Endometrial microvascular endothelial cells (primary cell): ENCODE measurements around the gene OR10A6. TPM values are rescaled to one million over a fixed set of nuclear protein-coding genes. Genes with fewer than 3 reads are reported as not detected.

Experiments used
- in situ Hi-C: cut with HindIII; loops from 2 replicates; pipeline ENCODE4 v1.10.0; 2017; ENCODE audit warnings: low sequenced_read_pairs, low pct_unique_long_range_greater_than_20kb; ENCODE audit errors: inconsistent ontology term
- total RNA-seq: library from RNA; depleted of rRNA; stranded (reverse); fragments of >200 nt; gene quantifications from one replicate; pipeline ENCODE4 v1.2.3, GENCODE V29; 2015; ENCODE audit errors: inconsistent ontology term

Gene OR10A6, protein sequence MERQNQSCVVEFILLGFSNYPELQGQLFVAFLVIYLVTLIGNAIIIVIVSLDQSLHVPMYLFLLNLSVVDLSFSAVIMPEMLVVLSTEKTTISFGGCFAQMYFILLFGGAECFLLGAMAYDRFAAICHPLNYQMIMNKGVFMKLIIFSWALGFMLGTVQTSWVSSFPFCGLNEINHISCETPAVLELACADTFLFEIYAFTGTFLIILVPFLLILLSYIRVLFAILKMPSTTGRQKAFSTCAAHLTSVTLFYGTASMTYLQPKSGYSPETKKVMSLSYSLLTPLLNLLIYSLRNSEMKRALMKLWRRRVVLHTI
- total RNA-seq: not detected

DNA sequence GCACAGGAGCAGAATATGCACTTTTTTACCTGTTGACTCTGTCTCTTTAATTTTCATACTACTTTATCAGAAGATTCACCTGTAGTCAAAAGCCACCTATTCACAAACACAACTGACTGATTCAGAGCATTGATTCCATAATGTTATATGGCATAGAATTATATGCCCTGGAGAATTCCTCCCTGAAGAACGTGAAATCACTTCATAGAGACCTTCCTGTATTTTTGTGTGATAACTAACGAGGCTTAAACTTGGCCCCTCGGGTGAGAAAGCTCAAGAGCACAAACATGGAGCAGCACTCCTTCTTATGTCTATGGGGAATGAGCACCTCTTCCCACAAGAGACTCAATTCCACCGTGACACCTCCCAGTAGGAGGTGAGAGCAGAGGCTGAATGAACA is at the start of gene OR10A6:
OR10A6 (minus strand) TSS at position 101 of the 400 bp plus-strand sequence. CDS start 2,606 bp downstream, outside the sequence.
- in situ Hi-C loops: no loop called here

DNA sequence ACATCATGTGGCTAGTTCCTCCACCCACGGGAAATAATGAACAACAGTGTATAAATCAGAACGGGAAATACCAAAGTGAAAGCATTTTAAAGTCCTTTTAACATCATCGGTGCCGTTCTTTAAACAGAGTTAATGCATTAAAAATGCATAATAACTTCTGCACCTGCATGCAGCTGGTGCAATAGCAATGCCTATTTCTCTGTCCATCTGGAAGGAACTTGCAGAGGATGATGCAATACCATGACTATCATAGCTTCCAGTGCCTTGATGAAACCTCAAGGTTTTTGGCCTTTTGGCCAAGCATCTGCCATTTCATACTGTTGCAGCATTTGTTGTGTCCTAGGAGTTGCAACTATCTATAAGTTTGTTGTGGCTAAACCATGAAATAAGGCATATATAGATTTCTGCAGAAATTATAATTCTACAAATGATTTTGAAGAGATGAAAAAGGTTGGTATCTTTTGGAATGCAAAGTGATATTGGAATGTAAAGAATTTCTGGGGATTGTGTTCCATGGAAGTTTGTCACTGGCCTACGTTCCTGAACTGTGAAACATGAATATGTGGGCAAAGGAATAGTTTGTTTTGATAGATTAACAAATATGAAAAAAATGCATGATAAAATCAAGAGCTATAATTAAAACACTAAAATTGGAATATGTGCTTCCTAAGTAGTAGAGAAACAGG is 46.3 kb upstream of the OR10A6 start:
- in situ Hi-C loops: loop anchor here (25.0 kb wide), 1 partner anchor 90 kb away; no protein-coding TSS in a partner anchor

DNA sequence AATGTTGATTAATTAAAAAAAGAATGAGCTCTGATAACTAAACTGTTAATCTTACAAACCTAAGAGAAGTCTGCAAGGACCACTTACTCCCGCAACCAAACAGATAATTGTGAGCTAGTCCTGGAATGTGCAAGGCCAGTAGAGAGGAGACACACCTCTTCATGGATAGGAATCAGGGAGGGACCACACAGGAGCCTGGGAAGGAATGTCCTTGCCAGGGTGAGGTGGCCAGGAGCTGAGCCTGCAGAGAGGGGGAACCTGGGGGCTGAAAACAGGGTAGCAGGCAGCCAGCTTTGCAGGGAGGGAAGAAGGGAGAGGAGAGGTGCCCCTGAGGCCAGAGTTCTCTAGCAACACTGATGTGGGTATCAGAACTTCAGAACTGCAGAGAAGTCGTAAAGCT is 43.6 kb upstream of the OR10A6 start:
- in situ Hi-C loops: loop anchor here (25.0 kb wide), 1 partner anchor 87 kb away; no protein-coding TSS in a partner anchor

DNA sequence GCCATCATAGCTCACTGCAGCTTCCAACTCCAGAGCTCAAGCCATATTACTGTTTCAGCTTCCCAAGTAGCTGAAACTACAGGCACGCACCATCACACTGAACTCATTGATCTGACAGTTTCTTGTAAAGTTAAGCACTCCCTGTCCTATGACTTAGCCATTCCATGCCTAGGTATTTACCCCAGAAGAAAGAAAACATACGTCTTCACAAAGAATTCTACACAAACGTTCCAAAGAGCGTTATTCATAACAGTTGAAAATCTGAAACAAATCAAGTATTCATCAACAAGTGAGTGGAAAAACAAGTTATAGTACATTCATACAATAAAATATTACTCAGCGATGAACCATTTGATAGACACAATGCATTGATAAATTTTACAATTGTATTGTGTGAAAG is 41.9 kb upstream of the OR10A6 start:
- in situ Hi-C loops: no loop called here

DNA sequence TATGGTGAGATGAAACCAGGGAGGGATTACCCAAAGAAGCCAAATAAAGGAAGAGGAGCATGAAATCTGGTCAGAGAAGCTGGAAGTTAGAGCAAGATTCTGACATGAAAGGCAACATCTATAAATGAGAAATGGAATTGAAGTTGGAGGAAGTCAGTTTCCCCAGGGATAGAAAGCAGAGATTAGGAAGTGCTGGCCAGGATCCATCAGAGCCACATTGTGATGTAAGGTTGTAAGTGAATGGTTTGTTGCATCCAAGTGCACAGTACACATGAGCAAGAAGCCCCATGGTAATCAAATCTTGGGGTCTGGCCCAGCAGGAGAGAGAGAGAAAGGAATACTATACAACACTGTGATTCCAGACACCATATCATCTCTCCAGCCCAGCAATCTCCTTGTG is 40.8 kb upstream of the OR10A6 start:
- in situ Hi-C loops: no loop called here

DNA sequence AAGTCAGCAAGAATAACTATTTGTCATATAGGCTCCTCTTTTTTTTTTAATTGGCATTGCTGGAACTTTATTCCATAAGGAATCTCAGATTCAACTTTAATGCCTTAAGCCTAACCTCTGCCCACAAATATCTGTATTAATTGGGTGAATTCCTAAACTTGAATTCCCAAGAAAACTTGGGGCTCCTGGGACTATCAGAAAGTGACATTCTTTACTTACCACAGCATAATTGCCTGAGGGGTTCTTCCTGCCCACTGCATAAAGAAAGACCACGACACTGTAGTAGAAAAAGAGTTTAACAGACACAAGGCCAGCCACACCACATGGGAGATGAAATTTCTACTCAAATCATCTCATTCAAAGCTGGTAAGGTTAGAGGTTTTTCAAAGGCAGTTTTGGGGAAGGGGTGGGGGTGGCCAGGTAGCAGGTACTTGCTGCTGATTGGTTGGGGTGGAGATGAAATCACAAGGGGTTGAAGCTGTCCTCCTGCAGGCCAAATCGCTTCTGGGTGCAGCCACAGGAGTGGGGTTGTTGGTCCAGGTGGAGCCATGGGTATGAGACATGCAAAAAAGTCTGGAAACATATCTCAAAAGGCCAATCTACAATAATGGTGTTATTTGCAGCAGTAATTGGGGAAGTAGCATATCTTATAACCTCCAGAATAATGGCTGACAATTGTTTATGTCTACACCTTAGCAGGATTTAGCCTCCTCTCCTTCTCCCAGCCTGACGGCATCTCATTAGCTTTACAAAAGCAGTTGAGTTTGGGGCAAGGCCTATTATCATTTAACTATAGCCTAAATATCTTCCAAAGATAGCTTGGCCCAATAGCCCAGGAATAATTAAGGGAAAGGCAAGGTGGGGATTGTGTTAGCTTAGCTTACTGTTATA is 38.9 kb upstream of the OR10A6 start:
- in situ Hi-C loops: no loop called here

DNA sequence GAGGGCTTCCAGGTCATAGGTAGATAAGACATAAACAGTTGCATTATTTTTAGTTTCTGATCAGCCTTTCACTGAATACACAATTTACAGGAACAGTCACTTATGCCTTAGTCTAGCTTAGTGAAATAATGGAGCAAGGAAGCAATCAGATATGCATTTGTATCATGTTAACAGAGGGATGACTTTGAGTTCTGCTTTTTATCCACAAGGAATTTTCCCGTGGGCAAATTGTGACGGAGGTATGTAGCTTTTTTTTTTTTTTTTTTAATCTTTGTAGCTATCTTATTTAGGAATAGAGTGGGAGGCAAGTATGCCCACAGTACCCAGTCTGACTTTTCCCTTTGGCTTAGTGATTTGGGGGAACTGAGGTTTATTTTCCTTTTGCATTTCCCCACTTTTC is 37.6 kb upstream of the OR10A6 start:
- in situ Hi-C loops: no loop called here

DNA sequence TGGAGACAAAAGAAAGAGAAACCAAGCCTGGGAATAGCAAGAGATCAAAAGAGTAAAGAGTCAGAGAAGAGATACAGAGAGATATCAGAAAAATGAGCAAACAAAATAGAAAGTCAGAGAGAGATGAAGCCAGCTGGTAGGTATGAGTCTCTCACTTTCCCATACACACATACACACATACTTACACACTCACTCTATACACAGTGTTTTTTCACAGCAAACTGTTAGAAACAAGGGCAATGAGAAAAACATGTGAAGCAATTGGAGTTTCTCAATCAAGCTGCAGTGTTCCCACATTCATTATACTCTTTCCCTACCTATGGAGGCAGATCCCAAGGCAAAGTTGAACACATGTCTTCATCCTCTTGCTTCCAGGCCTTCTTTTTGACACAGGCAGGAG is 36.8 kb upstream of the OR10A6 start:
- in situ Hi-C loops: no loop called here

DNA sequence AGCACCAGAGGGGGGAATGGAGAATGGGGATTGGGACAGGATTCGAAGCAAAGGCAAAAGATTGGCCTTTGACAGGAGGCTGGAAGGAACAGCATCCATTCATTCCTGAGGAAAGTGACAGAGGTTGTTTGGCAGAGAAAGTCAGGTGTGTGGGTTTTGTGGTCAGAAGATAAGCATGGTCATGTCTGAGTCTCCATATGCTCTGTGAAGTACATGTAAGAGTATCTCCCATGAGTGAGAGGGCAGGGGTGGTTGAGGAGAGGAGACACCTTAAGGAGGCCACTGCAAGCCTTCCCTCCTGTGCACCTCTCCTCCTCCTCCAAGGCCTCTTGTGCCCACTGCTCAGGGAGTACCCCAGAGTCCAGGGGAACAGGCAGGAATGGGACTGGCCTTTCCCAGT is 36.0 kb upstream of the OR10A6 start:
- in situ Hi-C loops: no loop called here

DNA sequence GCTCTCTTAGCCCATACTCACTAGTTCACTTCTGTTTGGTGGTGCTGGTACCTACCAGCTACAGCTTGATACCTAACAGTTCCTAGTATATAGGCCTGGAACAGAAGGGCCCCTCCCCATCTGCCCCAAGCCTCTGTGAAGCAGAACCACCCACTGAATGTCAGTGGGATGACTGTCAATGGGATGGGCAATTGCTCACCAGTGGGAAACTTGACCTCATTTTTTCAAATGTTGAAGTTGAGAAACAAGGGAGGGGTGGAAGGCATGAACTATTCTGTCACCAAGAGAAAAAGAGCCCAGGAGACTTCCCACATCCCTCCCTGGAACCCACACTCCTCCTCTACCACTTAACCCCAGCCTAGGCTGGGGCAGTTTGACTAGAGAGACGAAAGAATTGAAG is 34.3 kb upstream of the OR10A6 start, which contains the start of gene NLRP10:
NLRP10 (minus strand) TSS at position 62 of the 400 bp plus-strand sequence. CDS start 1,952 bp downstream, outside the sequence.
- in situ Hi-C loops: no loop called here

DNA sequence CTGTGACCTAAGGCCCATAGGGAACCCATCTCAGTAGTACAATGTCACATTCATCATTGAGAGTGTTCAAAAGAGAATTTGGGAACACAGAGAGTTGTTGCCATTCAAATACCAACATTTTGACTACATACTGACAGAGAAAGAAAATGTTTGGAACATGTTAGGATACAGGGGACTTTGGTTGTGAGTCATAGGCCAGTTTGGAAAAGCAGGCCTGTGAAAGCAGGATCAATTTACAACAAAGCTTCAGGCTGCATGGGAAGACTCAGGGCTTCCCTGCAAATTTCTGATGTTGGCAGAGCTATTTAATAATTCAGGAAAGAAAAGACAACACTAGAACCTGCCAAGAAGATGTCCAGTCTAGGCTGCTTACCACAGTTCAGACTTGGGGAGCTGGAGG is 33.8 kb upstream of the OR10A6 start:
- in situ Hi-C loops: no loop called here

DNA sequence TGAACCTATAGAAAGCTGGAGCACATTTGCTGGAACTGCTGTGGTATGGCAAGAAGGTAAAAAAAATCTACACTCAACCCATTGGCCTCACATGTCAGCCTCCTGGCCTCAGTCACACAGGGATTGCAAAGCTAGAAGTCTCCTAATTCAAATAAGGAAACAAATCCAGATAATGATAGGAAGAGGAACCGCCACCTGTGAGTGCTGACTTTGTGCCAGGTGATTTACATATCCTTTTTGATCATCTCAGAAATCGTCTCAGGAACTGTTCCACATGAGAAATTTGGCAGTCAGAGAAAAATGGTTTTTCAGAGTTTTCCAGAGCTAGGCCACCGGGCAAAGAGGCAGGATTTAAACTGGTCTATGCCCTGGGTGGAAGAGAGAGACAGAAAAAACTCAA is 33.2 kb upstream of the OR10A6 start:
- in situ Hi-C loops: no loop called here

DNA sequence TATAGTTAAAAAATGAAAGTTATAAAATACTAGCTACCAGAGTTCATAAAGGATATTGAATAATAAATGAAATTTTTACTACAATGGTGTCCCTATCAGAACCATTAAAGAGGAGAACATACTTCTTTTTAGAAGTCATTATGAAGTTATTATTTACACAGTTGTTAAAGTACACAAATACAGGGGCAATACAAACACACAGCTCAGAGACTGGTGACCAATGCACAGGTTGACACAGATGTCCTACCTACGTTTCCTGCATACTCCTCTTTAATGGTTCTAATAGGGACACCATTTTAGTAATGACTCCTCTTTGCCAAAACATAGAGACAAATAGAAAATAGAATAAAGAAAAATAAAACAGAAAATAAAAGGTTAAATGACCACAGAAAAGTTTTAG is 24.1 kb upstream of the OR10A6 start:
- in situ Hi-C loops: no loop called here

DNA sequence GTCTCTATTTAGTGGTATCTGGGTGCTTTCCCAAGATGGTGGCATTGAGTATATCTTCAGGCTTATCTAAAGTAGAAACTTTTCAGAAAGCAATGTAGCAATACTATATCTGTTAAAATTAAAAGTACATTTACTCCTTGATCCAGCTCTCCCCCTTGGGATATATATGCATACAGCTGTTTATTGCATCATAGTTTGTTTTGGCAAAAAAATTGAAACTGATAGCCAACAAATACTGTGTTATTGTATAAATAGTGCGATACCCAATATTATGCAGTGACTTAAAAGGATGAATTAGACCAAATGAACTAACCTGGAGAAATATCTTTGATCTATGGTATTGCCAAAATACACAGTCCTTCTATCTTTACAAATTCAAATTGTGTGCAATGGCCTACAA is 18.9 kb upstream of the OR10A6 start:
- in situ Hi-C loops: no loop called here

DNA sequence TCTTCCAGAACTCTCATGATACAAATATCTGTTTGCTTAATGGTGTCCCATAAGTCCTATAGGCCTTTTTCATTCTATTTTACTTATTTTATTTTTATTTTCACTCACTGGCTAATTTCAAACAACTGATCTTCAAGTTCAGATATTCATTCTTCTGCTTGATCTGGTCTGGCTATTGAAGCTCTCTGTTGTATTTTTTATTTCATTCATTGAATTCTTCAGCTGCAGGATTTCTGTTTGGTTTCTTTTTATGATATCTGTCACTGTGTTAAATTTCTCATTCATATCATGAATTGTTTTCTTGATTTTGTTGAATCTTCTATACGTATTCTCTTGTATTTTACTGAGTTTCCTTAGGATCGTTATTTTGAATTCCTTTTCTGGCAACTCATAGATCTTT is 13.1 kb upstream of the OR10A6 start:
- in situ Hi-C loops: no loop called here

DNA sequence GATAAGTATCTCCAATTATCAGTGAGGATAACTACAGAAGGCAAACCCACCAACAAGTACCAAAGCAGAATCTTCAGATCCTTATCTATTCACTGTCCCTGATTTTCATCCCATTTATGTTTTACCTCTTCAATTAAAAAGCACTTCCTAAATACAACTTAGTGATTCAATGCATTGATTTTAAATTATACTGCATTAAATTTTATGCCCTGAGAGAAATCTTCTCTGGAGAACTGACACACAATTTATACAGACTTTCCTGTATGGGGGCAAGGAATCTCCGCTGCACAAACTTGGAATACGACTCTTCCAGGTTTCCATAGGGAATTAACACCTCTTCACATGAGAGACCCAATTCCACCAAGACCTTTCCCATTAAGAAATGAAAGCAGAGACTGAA is 10.5 kb upstream of the OR10A6 start, which contains the start of gene OR10A3:
OR10A3 (minus strand) TSS at position 101 of the 400 bp plus-strand sequence. CDS start 2,188 bp downstream, outside the sequence.
- in situ Hi-C loops: no loop called here

DNA sequence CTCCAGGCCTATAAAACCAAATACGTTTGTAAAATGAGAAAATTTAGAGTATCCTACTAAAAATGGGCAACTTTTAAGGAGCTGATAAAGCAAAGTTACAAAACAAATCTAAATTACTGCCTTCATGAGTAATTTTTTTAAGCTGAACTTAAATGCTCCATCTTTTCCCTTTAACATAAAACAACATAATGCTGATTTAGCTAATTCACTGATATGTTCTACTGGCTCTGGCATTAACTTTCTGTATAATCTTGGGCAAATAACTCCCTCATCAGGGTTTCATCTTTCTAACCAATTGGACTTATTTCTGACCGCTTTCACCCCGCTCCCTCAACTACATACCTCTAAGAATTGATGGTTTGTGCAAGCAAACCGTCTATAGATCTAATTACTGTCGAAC is 10.1 kb upstream of the OR10A6 start:
- in situ Hi-C loops: no loop called here

DNA sequence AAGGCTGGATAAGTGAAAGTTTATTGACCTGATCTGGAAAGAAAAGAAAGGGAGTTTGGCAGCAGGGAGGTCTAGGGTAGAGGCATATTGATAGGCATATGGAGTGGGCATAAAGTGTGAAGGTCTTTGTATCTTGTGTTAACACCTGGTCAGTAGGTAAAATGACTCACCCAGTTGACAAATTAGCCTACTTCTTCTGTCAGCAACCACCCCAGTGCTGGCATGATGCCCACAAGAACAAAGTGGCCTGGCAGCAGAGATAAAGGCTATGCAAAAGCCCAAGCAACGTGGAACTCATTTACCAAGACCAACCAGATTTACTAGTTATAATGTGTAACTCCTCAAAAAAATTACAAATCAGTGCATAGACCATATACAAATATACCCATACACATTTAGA is 5.5 kb upstream of the OR10A6 start:
- in situ Hi-C loops: no loop called here

DNA sequence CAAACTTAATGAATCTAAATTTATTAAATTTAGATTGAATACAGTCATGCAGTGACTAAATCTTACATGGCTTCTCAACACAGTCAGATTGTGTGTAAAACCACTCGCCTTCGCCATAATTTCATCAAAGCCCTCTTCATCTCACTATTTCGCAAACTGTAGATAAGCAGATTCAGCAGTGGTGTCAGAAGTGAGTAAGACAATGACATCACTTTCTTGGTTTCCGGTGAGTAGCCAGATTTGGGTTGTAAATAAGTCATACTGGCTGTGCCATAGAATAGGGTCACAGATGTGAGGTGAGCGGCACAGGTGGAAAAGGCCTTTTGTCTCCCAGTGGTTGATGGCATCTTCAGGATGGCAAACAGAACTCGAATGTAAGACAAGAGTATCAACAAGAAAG is 3.4 kb downstream of the OR10A6 start:
- in situ Hi-C loops: no loop called here
